GM18498 (cell line): ENCODE results near the gene TMEM233.

Experiments
- ATAC-seq: cut with Tn5 transposase; IDR thresholded peaks from one replicate; pipeline ENCODE4 v1.9.1; 2021; ENCODE audit warnings: mild to moderate bottlenecking, moderate library complexity; ENCODE audit not compliant: unreplicated experiment

TMEM233 gene

GRCh38 chr12:119593578-119594398 lies at the start of gene TMEM233:
Gene TMEM233 (plus strand): TSS chr12:119593774. CDS start chr12:119593849, 75 bp downstream.
- no peak for ATAC-seq

GRCh38 chr12:119544765-119545625 lies 48.6 kb upstream of the TMEM233 start:
- peak; percentile 57 for ATAC-seq

DNA sequence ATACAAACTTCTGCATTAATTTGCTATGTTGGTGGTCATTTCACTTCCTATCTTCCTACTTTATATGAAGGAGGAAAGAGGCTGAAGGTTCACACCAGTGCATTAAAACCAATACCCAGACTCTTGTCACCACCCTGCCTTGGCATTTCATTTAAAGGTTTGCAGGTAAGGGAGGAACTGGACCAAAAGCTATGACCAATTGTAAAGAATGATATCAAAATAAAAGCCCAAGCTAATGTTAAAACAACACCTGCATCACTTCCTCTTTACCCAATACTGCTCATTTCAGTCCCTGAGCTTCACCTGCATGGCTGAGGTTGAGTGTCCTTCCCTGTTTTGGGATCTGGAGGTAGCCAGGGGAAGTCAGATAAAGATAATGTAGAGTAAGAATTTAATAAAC lies 47.2 kb upstream of the TMEM233 start:
- ATAC-seq, result no peak

DNA sequence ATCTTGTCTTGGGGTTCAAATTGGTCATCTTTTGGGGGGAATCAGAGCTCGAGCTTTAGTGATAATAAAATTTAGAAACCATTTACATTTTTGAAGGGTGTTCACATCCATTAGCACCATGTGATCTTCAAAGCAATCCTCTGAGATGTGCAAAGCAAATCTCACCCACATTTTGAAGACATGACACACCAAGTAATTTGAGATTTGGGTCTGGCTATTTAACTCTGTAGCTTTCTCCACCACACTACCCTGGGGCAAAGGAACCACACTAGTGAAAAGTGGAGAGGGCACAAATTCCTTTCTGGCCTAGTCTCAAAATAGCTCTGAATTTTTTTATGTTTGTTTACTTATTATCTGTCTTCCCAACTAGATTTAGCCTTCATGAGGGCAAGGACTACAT lies 46.6 kb upstream of the TMEM233 start:
- ATAC-seq, result no peak

GRCh38 chr12:119556854-119557253 lies 36.7 kb upstream of the TMEM233 start:
- no peak for ATAC-seq

DNA sequence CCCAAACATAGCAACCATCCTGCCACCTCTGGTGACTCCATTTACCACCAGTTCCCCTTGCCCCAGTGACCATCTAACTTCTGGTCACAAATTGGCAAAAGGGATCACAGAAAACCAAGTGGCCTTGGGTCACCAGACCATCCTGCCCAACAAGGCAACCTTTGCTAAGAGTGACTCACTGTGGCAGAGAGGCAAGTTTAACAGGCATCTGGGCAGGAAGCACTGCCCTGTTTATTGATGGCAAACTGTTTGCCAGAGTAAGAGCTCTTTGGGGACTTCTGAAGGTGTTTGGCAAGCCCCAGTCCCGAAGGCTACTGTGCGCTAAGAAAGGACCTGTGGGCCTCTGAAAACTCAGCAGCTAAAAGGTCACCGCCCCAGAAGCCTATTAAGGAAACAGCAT lies 28.2 kb upstream of the TMEM233 start:
- ATAC-seq, result no peak

DNA sequence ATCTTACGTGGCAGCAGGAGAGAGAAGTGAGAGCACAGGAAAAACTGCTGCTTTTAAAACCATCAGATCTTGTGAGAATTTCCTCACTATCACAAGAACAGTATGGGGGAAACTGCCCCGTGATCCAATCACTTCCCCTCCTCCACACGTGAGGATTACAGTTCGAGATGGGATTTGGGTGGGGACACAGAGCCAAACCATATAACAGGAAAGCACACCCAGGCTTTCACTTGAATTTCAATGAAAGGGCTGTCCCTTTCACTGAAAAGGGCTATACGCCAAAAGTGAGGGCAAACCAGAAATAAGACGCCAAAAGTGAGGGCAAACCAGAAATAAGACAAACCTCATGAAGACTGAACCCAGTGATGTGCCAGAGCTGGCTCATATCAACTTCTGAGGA lies 22.8 kb upstream of the TMEM233 start:
- ATAC-seq, result no peak

- no peak for ATAC-seq
These were observed 20.5 kb upstream of the TMEM233 start for GRCh38 chr12:119573086-119573485.

DNA sequence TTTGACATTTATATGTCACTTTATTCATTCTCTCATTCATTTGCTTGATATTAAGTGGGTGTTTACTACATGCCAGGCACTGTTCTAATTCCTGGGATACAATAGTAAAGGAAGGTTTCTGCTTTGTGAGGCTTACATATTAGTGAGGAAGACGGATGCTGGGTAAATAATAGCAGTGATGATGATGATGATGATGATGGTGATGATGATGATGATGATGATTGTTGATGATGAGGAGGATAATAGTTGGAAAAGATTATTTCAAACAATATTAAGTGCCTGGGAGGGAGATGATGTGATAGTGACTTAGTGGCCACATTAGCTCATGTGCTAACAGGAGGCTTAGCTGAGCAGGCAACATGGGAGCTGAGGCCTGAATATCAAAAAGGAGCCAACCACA lies 19.3 kb upstream of the TMEM233 start:
- ATAC-seq, result no peak

DNA sequence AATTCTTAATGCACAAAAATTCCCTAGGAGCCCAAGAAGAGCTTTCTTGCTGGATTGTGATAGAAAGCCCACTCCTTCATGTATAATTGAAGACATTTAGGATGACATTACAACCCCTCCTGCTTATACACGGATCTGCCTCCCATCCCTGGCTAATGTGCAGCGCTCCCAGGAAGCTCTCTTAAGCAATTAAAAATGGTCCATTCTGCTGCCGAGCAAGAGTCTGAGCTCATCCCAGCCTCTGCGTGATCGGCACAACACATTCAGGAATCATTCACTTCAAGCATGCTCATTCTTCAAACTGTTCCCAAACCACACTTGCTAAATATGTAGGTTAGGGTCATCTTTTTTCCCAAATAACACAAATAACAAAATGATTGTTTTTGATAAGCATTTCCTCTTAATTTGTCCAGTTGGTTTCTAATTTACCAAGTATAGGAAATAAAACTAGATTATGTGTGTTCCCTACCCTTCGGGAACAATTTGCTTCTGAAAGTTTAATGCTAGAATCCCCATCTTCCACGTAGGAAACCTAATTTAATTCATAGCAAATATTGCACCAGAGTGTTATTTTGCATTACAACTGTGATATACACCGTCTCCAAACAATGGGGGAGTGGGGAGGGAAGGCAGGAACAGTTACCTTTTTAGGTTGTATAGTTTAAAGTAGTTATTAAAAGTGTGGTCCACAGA lies 17.3 kb upstream of the TMEM233 start:
- ATAC-seq, result no peak

DNA sequence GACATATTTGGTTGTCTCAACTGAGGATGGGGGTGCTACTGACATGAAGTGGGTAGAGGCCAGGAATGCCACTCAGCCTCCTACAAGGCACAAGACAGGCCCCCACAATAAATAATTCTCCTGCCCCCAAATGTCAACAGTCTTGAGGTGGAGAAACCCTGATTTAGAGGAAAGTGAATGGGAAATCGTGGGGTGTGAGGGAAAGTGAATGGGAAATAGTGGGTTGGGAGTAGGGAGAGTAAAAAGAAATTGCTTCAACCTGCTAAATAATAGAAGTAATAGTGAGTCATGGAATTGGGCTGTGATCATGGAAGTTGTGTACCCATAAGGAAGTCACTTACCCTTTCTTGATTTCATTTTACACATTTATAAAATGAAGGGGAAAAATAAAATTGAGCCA lies 16.7 kb upstream of the TMEM233 start:
- no peak for ATAC-seq

GRCh38 chr12:119578112-119578511 lies 15.5 kb upstream of the TMEM233 start:
- ATAC-seq, result no peak

- no peak for ATAC-seq
These were observed 4.5 kb upstream of the TMEM233 start for GRCh38 chr12:119589097-119589496.

DNA sequence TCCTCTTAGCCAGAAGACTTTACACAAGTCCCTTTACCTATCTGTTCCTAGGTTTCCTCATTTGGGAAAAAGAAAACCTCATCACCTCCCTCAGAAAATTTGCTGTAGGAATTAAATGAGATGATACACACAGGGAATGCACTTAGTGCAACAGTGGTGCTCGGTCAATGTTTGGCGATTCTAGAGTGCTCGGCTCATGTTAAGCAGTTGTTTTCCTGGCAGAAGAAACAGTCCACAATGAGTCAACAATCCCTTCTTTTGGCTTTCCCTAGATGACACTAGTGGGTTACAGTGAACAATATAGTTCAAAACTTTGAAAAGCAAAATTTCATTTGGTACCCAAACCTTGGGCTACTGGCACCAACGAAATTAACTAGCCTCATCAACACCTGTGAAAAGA lies 3.9 kb upstream of the TMEM233 start:
- no peak for ATAC-seq

DNA sequence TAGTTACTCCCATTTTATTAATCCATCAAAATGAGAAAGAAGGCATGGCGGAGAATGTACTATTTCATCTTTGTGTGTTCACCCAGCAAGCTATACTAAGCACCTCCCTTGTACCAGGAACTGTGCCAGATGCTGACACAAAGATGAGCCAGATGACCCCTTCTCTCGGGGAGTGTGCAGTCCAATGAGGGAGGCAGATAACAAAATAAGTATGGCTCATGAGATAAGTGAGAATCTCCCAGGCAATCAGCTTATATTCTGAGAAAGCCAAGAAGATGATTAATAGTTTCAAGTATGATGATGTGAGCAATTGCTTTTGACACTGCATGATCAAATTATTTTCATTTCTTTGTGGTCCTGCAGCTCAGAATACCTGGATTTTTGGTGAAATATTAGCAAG lies 1.3 kb upstream of the TMEM233 start:
- no peak for ATAC-seq

DNA sequence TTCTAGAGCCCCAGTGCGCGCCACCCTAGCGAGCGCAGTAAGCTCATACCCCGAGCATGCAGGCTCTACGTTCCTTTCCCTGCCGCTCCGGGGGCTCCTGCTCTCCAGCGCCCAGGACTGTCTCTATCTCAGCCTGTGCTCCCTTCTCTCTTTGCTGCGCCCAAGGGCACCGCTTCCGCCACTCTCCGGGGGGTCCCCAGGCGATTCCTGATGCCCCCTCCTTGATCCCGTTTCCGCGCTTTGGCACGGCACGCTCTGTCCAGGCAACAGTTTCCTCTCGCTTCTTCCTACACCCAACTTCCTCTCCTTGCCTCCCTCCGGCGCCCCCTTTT lies 791 bp downstream of the TMEM233 start:
- no peak for ATAC-seq

DNA sequence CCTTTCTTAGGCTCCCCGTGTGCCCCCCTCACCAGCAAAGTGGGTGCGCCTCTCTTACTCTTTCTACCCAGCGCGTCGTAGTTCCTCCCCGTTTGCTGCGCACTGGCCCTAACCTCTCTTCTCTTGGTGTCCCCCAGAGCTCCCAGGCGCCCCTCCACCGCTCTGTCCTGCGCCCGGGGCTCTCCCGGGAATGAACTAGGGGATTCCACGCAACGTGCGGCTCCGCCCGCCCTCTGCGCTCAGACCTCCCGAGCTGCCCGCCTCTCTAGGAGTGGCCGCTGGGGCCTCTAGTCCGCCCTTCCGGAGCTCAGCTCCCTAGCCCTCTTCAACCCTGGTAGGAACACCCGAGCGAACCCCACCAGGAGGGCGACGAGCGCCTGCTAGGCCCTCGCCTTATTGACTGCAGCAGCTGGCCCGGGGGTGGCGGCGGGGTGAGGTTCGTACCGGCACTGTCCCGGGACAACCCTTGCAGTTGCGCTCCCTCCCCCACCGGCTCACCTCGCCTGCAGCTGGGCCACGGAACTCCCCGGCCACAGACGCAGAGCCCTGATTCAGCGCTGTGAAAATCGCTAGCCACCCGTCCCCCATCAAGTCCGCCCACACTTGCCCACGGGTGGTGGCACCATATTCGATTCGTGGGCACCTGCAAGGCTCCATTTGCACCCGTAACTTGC lies 1.3 kb downstream of the TMEM233 start:
- ATAC-seq, result no peak

DNA sequence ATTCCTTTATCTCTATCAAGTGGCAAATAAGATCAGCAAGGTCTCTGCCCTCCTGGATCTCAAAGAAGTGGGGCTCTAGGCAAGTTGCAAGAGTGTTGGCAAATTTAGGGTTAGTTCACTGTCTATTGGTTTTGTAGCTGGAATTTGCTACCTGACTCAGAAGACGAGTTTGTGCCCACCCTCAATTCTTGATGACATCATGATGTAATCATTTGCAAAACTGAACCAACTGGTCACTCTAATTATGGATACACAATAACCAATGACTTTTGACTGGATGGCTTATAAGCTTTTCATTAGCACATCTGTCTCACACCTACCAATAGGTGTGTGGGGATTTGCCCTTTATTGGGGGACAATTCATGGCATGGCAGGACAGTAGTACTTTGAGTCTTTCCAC lies 4.6 kb downstream of the TMEM233 start:
- no peak for ATAC-seq

- ATAC-seq, result no peak
These were observed 8.5 kb downstream of the TMEM233 start for GRCh38 chr12:119601877-119602733.

DNA sequence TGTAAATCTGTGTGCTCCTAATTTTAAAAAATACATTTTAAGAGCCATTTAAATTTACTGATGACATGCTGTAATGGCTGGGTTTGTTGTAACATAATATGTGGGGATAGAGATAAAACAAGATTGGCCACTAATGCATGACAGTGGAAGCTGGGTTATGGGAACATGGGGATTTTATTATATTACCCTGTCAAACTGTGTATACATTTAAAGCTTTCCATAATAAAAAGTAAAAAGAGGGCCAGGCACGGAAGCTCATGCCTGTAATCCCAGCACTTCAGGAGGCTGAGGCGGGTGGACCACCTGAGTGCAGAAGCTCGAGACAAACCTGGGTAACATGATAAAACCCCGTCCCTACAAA lies 9.1 kb downstream of the TMEM233 start:
- no peak for ATAC-seq
